GM19328 (cell line): ENCODE measurements around the gene ACVR1.

Source experiments
- ATAC-seq: cut with Tn5 transposase; IDR thresholded peaks from one replicate; pipeline ENCODE4 v1.9.1; 2021; ENCODE audit warnings: mild to moderate bottlenecking, moderate library complexity; ENCODE audit not compliant: unreplicated experiment

ACVR1 gene

GRCh38 chr2:157803476-157803875 lies 72.7 kb downstream of the ACVR1 start:
- no peak for ATAC-seq

- no peak for ATAC-seq
Observed at GRCh38 chr2:157800838-157801495, 75.2 kb downstream of the ACVR1 start.

GRCh38 chr2:157793053-157793612 lies 83.0 kb downstream of the ACVR1 start:
- ATAC-seq: no peak

- no peak for ATAC-seq
Observed at GRCh38 chr2:157792335-157793052, 83.6 kb downstream of the ACVR1 start.

- no peak for ATAC-seq
Observed at GRCh38 chr2:157790780-157791179, 85.3 kb downstream of the ACVR1 start.

GRCh38 chr2:157789933-157790511 lies 86.1 kb downstream of the ACVR1 start:
- ATAC-seq: no peak

- no peak for ATAC-seq
Observed at GRCh38 chr2:157789256-157789655, 86.9 kb downstream of the ACVR1 start.

- no peak for ATAC-seq
Observed at GRCh38 chr2:157788201-157788600, 87.9 kb downstream of the ACVR1 start.

GRCh38 chr2:157787364-157787938 lies 88.7 kb downstream of the ACVR1 start:
- ATAC-seq: no peak

- no peak for ATAC-seq
Observed at GRCh38 chr2:157786663-157787363, 89.3 kb downstream of the ACVR1 start.

- ATAC-seq: no peak
Observed at GRCh38 chr2:157785866-157786662, 90.1 kb downstream of the ACVR1 start.

- ATAC-seq: no peak
Observed at GRCh38 chr2:157785200-157785599, 90.9 kb downstream of the ACVR1 start.

GRCh38 chr2:157784823-157785175 lies 91.3 kb downstream of the ACVR1 start:
- no peak for ATAC-seq

GRCh38 chr2:157784169-157784822 lies 91.8 kb downstream of the ACVR1 start:
- ATAC-seq: no peak

- no peak for ATAC-seq
Observed at GRCh38 chr2:157783245-157783644, 92.9 kb downstream of the ACVR1 start.

GRCh38 chr2:157782057-157782845 lies 93.9 kb downstream of the ACVR1 start:
- no peak for ATAC-seq

GRCh38 chr2:157780211-157780610 lies 95.9 kb downstream of the ACVR1 start:
- ATAC-seq: no peak

GRCh38 chr2:157779794-157780193 lies 96.3 kb downstream of the ACVR1 start:
- no peak for ATAC-seq

- ATAC-seq: no peak
Observed at GRCh38 chr2:157777427-157777826, 98.7 kb downstream of the ACVR1 start.
